ENCODE measurements around the gene GAGE10.

GRCh38 chrX:49273181-49273727 is 30.2 kb upstream of the GAGE10 start:
- TF ChIP-seq POLR2AphosphoS5 (IDR thresholded peaks at IDR 0.05) = no peak
- TF ChIP-seq CTCF (IDR thresholded peaks at IDR 0.05) = no peak
- TF ChIP-seq EP300 (IDR thresholded peaks at IDR 0.05) = no peak
- TF ChIP-seq POLR2A (IDR thresholded peaks at IDR 0.05) = no peak
